GM21360 (cell line): ENCODE results near the gene PHF3.

Experiments used
- ATAC-seq: cut with Tn5 transposase; IDR thresholded peaks from one replicate; pipeline ENCODE4 v1.9.1; 2021; ENCODE audit warnings: mild to moderate bottlenecking, moderate library complexity; ENCODE audit not compliant: unreplicated experiment

Gene PHF3

GRCh38 chr6:63644668-63645326, 9.2 kb downstream of the PHF3 start:
- ATAC-seq, result no peak

DNA sequence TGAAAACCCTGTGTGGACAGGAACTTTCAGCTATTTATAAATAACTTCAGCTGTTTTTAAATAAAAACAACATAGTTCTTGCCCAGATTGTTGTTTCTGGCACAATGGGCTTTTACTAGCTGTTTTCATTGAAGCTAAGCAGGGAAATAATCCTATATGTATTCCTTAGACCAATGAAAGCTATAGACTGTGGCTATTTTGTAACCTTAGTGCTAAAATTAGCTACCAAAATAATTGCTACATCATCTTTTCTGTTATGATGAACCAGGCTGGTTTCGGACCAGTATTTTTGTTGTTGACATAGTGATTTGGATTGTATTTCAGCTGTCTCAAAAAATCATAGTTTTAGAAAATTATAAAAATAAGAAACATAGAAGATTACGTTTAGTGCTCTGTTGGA, 13.7 kb downstream of the PHF3 start:
- ATAC-seq, result no peak

GRCh38 chr6:63649847-63650265, 14.3 kb downstream of the PHF3 start:
- no peak for ATAC-seq

DNA sequence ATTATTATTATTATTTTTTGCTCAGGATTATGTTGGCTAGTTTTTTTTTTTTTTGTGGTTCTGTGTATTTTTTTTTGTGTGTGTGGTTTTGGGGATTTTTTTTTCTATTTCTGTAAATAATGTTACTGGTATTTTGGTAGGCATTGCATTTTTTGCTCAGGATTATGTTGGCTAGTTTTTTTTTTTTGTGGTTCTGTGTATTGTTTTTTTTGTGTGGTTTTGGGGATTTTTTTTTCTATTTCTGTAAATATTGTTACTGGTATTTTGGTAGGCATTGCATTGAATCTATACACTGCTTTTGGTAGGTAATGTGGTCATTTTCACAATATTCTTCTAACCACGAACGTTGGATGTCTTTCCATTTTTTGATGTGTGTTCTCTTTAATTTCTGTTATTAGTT, 17.4 kb downstream of the PHF3 start:
- no peak for ATAC-seq

- ATAC-seq, result no peak
These were observed 25.2 kb downstream of the PHF3 start for GRCh38 chr6:63660757-63661156.

DNA sequence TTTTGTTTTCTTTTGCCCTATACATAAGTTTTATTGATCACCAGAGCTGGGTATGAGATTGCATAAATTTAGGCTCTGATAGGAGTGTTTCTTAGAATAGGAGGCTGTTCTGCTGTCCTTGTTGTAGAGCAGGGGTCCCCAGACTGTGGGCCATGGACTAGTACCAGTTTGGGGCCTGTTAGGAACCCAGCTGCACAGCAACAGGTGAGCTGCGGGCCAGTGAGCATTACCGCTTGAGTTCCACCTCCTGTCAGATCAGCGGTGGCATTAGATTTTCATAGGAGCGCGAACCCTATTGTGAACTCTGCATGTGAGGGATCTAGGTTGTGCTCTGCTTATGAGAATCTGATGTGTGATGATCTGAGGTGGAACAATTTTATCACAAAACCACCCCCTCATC, 26.2 kb downstream of the PHF3 start:
- no peak for ATAC-seq

GRCh38 chr6:63663147-63663955, 27.7 kb downstream of the PHF3 start:
- ATAC-seq, result no peak

DNA sequence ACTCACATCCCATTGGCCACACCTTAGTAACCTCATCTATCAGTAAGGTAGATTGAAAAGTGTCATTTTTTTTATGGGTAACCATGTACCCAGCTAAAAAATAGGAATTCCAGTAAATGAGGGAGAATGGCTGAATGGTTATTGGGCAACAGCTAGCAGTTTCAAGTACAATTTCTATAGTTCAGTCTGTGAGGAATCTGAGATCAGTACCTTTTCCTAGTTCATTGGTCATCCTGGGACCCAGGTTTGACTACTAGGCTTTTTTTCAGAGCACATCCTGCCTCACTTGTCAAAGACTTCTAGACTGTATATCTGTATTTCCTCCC, 28.3 kb downstream of the PHF3 start:
- no peak for ATAC-seq

DNA sequence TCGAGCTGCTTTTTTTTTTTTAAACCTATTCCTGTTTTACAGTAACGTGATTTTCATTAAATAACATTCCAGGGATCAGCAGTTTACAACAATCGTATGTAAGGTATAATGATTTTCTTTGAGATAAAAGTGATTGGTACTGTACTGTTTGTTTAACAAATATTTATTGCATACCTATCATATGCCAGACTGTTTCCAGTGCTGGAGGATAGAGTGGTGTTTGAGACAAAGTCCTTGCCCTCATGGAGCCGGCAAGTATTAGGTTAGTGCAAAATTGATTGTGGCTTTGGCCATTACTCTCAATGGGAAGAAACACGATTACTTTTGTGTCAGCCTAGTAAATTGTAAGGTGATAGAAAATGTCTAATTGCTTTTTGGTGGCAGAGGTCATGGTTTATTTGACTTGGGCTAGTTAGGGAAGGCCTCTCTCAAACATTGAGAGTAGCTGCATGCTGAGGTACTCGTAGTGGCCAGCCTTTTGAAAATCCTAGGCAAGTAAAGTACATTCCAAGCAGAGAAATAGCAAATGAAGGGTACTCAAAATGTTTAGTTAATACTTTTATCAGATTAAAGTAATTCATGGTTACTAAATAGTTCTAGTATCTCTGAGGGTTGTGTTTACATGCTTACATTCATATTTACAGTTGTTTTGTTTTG, 35.6 kb downstream of the PHF3 start:
- ATAC-seq, result no peak

GRCh38 chr6:63672582-63673129, 37.1 kb downstream of the PHF3 start:
- peak; percentile 53 for ATAC-seq

GRCh38 chr6:63673692-63674091, 38.1 kb downstream of the PHF3 start:
- ATAC-seq, result no peak

DNA sequence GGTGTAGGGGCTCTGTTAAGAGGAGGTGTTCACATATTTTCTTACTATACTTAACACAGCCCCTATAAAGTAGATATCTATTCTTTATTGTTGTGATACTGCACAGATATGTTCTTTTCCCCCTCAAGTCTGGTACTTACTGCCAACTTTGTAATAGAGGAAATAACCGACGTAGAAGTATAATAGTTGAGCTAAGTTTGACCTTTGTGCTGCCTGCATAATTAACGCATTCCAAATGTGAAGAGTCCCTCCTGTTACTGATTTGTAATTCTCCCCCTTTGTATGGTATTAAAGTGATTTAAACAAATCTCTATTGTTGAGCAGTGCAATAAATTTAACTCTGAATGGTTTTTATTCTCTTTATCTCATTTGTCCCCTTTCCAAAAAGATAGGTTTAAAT, 39.0 kb downstream of the PHF3 start:
- no peak for ATAC-seq

DNA sequence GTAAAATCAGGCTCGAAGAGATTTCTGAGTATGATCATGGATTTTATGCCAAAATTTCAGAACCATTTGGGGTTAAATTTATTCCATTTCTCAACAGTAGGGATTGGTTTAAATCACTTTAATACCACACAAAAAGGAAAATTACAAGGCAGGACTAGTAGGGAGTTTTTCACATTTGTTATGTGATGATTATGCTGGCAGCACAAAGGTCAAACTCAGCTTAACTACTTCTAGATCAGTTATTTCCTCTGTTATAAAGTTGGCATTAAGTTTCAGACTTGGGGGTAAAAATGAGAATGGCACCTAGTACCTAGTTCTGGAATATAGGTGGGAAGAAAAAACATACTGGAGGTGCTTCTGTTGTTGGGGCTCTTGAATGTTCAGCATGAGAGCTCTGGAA, 39.5 kb downstream of the PHF3 start:
- ATAC-seq, result no peak

- ATAC-seq, result no peak
These were observed 41.0 kb downstream of the PHF3 start for GRCh38 chr6:63676412-63677114.

- ATAC-seq, result no peak
These were observed 41.7 kb downstream of the PHF3 start for GRCh38 chr6:63677282-63677681.

DNA sequence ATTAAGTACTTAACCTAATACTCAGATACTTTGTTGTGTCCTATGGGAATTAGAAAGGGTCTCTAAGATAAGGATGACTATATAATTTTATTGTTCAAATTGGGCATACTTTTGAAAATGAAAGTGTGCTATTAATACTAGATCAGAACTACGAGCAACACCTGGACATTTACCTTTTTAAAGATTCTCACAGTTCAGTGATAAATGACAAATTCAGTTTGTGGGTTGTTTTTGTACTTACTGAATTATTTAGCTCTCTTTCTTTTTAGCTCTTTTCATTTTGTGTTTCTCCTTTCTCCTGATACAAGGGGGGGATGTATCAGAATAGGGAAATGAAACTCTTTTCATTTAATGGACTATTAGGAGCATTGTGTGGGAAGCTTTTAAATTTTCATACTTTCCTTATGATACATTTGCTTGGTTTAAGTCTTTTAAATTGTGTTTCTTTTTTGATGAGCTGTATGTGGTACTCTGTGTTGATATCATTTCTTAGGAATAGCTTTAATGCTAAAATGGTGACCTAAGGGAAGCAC, 47.5 kb downstream of the PHF3 start:
- ATAC-seq, result peak; percentile 30

DNA sequence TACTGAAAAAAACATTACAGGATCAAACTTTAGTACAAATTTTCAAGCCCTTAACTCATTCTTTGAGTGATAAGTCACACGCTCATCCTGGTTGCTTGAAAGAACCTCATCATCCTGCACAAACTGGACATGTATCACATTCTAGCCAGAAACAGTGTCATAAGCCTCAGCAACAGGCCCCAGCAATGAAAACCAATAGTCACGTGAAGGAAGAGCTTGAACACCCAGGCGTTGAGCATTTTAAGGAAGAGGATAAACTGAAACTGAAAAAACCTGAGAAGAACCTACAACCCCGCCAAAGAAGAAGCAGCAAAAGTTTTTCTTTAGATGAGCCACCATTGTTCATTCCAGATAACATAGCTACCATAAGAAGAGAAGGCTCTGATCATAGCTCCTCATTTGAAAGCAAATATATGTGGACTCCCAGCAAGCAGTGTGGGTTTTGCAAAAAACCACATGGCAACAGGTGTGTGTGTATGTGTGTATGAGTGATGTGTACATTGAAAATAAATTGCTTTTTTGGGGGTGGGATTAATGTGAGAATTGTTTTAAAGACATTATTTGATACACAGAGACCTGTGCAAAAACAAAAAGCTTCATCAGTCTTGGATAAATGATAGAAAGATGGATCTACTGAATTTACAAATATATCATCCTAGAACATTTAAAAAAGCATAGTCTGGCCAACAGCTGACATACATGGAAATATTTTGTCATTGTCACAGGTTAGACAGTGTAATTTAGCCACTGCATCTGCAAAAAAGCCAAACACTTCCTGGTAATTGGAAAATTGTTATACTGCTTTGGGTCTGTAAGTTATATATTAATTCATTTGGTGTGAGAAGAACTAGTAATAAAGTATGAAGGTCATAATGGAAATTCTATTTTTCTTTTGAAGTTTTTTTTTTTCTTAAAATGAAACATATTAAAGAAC, 50.1 kb downstream of the PHF3 start:
- peak; percentile 79 for ATAC-seq

DNA sequence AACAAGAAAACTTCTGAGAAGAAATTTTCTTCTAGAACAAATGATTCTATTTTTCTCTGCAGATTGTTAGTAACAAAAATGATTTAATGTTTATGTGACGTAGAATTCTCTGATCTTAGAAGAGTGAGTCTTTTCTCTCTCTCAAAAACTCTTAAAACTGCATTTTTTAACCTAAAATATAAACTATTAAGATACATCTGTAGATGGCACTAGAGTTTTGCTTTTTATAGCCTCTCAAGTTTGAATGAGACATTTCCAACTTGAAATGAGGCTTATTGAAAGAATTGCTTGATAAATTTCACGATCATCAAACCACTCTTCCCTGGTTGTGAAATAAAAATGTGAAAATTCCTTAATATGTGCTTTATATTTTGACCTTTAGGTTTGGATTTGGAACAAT, 53.8 kb downstream of the PHF3 start:
- ATAC-seq, result no peak

GRCh38 chr6:63690221-63690620, 54.6 kb downstream of the PHF3 start:
- ATAC-seq, result no peak

DNA sequence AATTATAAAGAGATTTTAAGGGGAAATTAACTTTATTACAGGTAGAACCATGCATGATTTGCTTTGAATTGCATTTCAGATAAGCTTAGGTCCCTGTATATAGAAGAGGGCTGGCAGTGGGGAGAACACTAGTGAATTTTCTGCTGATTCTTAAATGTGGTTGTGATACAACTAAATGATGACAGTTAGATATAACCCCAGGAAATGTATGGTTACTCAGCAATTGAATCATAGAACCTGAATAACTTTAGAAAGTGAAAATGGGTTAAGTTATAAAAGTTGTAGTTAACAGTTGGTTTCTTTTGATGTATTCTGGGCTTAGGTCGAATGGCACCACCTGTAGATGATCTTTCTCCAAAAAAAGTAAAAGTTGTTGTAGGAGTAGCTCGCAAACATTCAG, 70.1 kb downstream of the PHF3 start:
- ATAC-seq, result no peak
